HEK293T (cell line): ENCODE results near the gene POLR3F.
"Not testable (repeated sequence)": the region's sequence is repeated elsewhere in the genome, so short reads cannot be mapped to it uniquely, and the experiment has no call there.

ENCODE experiments used
- CTCF ChIA-PET: fragments of 350-600 bp; formaldehyde crosslinking; extraction: SDS; loops from one replicate; lab custom pipeline; 2021; ENCODE audit warnings: antibody characterized with exemption, inconsistent platforms; lab: Yijun Ruan, JAX
- POLR2A ChIA-PET: fragments of 350-600 bp; formaldehyde crosslinking; extraction: SDS; loops from one replicate; lab custom pipeline; 2020; ENCODE audit warnings: antibody characterized with exemption, inconsistent platforms; lab: Yijun Ruan, JAX
- DNase-seq: peaks from one replicate; pipeline ENCODE4 v3.0.0; 2012; ENCODE audit warnings: mixed read lengths; ENCODE audit errors: extremely low spot score
- ARNT ChIP-seq: fragments of 450-650 bp; IDR thresholded peaks from 2 replicates; pipeline ENCODE4 v1.6.1; 2017; ENCODE audit warnings: mild to moderate bottlenecking
- BHLHE40 ChIP-seq: fragments of 450-650 bp; IDR thresholded peaks from 2 replicates; pipeline ENCODE4 v1.6.1; 2016; ENCODE audit warnings: mild to moderate bottlenecking, moderate library complexity, borderline replicate concordance
- CTBP1 ChIP-seq: fragments of 450-650 bp; IDR thresholded peaks from 2 replicates; pipeline ENCODE4 v1.6.1; 2016; ENCODE audit warnings: borderline replicate concordance
- ELF4 ChIP-seq: fragments of 450-650 bp; IDR thresholded peaks from 2 replicates; pipeline ENCODE4 v1.6.1; 2017; ENCODE audit warnings: antibody characterized with exemption
- FOXA1 ChIP-seq: fragments of 450-650 bp; IDR thresholded peaks from 2 replicates; pipeline ENCODE4 v1.6.1; 2016; ENCODE audit warnings: mild to moderate bottlenecking
- FOXK2 ChIP-seq: fragments of 450-650 bp; IDR thresholded peaks from 2 replicates; pipeline ENCODE4 v1.6.1; 2016; ENCODE audit warnings: mild to moderate bottlenecking
- FOXM1 ChIP-seq: fragments of 450-650 bp; IDR thresholded peaks from 2 replicates; pipeline ENCODE4 v1.6.1; 2017; ENCODE audit warnings: mild to moderate bottlenecking, borderline replicate concordance
- HDGF ChIP-seq: fragments of 450-650 bp; IDR thresholded peaks from 2 replicates; pipeline ENCODE4 v1.6.1; 2017; ENCODE audit warnings: antibody characterized with exemption, borderline replicate concordance
- L3MBTL2 ChIP-seq: fragments of 450-650 bp; conservative IDR thresholded peaks from 2 replicates; pipeline ENCODE4 v1.6.1; 2016; ENCODE audit warnings: mild to moderate bottlenecking
- LEF1 ChIP-seq: fragments of 450-650 bp; IDR thresholded peaks from 2 replicates; pipeline ENCODE4 v1.6.1; 2017; ENCODE audit warnings: mild to moderate bottlenecking, borderline replicate concordance
- NFRKB ChIP-seq: fragments of 450-650 bp; IDR thresholded peaks from 2 replicates; pipeline ENCODE4 v1.6.1; 2016; ENCODE audit warnings: mild to moderate bottlenecking, moderate library complexity
- PKNOX1 ChIP-seq: fragments of 450-650 bp; IDR thresholded peaks from 2 replicates; pipeline ENCODE4 v1.6.1; 2016
- SP1 ChIP-seq: fragments of 450-650 bp; IDR thresholded peaks from 2 replicates; pipeline ENCODE4 v1.6.1; 2017
- SUZ12 ChIP-seq: fragments of 450-650 bp; IDR thresholded peaks from 2 replicates; pipeline ENCODE4 v1.6.1; 2016; ENCODE audit warnings: mild to moderate bottlenecking
- TARDBP ChIP-seq: fragments of 450-650 bp; IDR thresholded peaks from 2 replicates; pipeline ENCODE4 v1.6.1; 2016
- ZNF384 ChIP-seq: fragments of 450-650 bp; IDR thresholded peaks from 2 replicates; pipeline ENCODE4 v1.6.1; 2016

Gene POLR3F

GRCh38 chr20:18513208-18513607 lies 46.0 kb downstream of the POLR3F start:
- TF ChIP-seq LEF1, result no peak
- ChIA-PET POLR2A (no interaction called here), CTCF (no interaction called here)
- no peak for DNase-seq

- DNase-seq, result no peak
- ChIA-PET CTCF (no interaction called here), POLR2A (no interaction called here)
- no peak for TF ChIP-seq FOXM1
- TF ChIP-seq ZNF384, result no peak
- TF ChIP-seq HDGF, result no peak
Measured at GRCh38 chr20:18514127-18514526, 46.9 kb downstream of the POLR3F start.

GRCh38 chr20:18515973-18516372 lies 48.8 kb downstream of the POLR3F start:
- ChIA-PET CTCF (no interaction called here), POLR2A (interaction anchor here (1.5 kb wide), 1 partner anchor 9 kb away, joined by 7 read pairs; the partner anchor contains the start of gene SEC23B)
- no peak for DNase-seq

GRCh38 chr20:18522066-18522465 lies 54.9 kb downstream of the POLR3F start:
- DNase-seq, POLR2A ChIA-PET, CTCF ChIA-PET: not testable (repeated sequence)

More at GRCh38 chr20:18515973-18516372, 48.8 kb downstream of the POLR3F start:
- TF ChIP-seq HDGF (no peak), SUZ12 (no peak), L3MBTL2 (no peak), FOXK2 (no peak), PKNOX1 (no peak), FOXA1 (no peak), NFRKB (no peak), ZNF384 (no peak), TARDBP (no peak), BHLHE40 (no peak), ELF4 (no peak), FOXM1 (no peak), CTBP1 (no peak), SP1 (no peak), ARNT (no peak), LEF1 (no peak)

GRCh38 chr20:18523066-18523465 lies 55.9 kb downstream of the POLR3F start:
- ChIA-PET POLR2A (interaction anchor here (1.3 kb wide), 1 partner anchor 16 kb away, joined by 3 read pairs; no protein-coding TSS in a partner anchor), CTCF (no interaction called here)
- TF ChIP-seq TARDBP (no peak), FOXK2 (no peak), FOXM1 (no peak), L3MBTL2 (no peak), BHLHE40 (no peak), ARNT (no peak), SP1 (no peak), LEF1 (no peak), HDGF (no peak), SUZ12 (no peak), NFRKB (no peak), PKNOX1 (no peak), ELF4 (no peak), CTBP1 (no peak), ZNF384 (no peak), FOXA1 (no peak)
- no peak for DNase-seq

GRCh38 chr20:18524646-18525045 lies 57.5 kb downstream of the POLR3F start:
- POLR2A ChIA-PET, result no interaction called here
- no peak for DNase-seq

DNA sequence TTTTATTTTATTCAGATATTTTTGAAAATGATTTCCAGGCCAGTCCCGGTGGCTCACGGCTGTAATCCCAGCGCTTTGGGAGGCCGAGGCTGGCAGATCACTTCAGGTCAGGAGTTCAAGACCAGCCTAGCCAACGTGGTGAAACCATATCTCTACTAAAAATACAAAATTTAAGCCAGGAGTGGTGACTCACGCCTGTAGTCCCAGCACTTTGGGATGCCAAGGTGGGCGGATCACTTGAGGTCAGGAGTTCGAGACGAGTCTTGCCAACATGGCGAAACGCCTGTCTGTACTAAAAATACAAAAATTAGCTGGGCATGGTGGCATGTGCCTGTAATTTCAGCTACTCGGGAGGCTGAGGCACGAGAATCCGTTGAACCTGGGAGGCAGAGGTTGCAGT lies 59.6 kb downstream of the POLR3F start:
- DNase-seq, POLR2A ChIA-PET, CTCF ChIA-PET: not testable (repeated sequence)

More at GRCh38 chr20:18524646-18525045, 57.5 kb downstream of the POLR3F start:
- TF ChIP-seq FOXK2 (no peak), NFRKB (no peak)
- CTCF ChIA-PET, result no interaction called here

- POLR2A ChIA-PET, result no interaction called here
- TF ChIP-seq FOXA1, result no peak
- no peak for TF ChIP-seq FOXK2
- CTCF ChIA-PET, result no interaction called here
Measured at GRCh38 chr20:18527339-18527738, 60.1 kb downstream of the POLR3F start.

GRCh38 chr20:18527836-18528235 lies 60.6 kb downstream of the POLR3F start:
- no peak for DNase-seq
- TF ChIP-seq L3MBTL2, result no peak
- no peak for TF ChIP-seq SP1
- ChIA-PET POLR2A (no interaction called here), CTCF (no interaction called here)

More at GRCh38 chr20:18527339-18527738, 60.1 kb downstream of the POLR3F start:
- no peak for DNase-seq
